Stromal cell of bone marrow (primary cell): ENCODE measurements around the gene ISOC1.
A peak's percentile ranks its signal among the peaks of the same experiment; 100 is the strongest.

Experiments used
- DNase-seq: peaks from one replicate; pipeline ENCODE4 v3.0.0-alpha.2; 2012; ENCODE audit warnings: low read depth

The ISOC1 gene

GRCh38 chr5:129094087-129094923 is at the start of gene ISOC1:
ISOC1 (plus strand) TSS chr5:129094749; CDS start chr5:129094767, 18 bp downstream.
- DNase-seq: peak; percentile 81

GRCh38 chr5:129046151-129046550 is 48.4 kb upstream of the ISOC1 start:
- DNase-seq: no peak

GRCh38 chr5:129048509-129048908 is 46.0 kb upstream of the ISOC1 start:
- DNase-seq: no peak

DNA sequence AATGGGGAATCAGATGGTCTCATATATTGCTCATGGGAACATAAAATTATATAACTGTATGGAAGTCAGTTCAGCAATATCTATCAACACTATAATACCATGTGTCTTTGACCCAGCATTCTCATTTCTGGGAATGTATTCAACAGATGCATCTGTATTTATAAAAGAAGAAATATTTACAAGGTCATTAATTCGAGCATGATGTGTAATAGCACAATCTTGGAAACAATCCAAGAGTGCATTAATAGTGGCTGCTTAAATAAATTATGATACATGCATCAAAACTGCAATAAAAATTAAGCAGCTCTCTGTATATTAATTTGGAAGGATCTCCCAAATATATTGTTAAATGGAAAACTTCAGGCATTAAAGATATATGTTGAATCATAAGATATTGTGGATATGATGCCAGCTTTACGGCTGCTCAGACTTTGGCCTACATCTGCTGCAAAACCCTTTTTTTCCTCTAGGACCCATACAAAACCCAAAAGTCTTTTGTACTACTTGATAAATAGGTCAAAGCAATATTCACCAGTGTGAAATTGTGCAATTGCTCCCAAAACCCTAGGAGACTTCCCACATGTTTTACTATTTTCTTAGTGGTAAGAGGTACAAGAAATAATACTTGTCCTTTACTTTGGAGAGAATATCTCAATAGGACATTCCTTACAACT is 45.3 kb upstream of the ISOC1 start:
- no peak for DNase-seq

GRCh38 chr5:129051283-129051682 is 43.3 kb upstream of the ISOC1 start:
- no peak for DNase-seq

DNA sequence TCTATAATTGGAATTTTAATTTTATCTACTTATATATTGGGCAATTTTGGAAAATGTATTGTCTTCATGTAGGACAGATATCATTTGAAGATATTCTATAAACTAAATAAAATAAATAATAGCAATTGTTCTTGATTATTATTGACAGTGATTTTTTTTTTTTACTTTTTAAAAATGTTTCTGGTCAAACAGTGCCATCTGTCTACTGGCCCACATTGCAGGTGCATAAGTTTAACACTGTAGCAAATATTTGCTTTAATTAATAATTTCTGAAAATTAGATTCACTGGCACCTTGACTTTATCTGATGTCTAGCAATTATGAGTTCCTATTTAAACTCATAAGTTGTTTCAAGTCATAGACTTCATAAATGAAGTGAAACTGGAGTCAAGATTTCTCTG is 41.1 kb upstream of the ISOC1 start:
- DNase-seq: no peak

DNA sequence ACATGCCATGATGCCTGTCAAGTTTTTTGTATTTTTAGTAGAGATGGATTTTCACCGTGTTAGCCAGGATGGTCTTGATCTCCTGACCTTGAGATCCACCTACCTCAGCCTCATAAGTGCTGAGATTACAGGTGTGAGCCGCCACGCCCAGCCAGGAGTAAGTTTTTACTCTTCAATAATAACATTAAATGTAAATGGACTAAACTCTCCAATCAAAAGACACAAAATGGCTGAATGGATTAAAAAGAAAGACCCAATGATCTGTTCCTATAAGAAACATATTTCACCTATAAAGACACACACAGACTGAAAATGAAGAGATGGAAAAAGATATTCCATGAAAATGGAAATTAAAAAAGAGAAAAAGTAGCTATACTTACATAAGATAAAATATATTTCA is 37.2 kb upstream of the ISOC1 start:
- no peak for DNase-seq

- no peak for DNase-seq
Measured at GRCh38 chr5:129061849-129062248, 32.7 kb upstream of the ISOC1 start.

GRCh38 chr5:129063483-129064113 is 31.0 kb upstream of the ISOC1 start:
- DNase-seq: peak; percentile 4

DNA sequence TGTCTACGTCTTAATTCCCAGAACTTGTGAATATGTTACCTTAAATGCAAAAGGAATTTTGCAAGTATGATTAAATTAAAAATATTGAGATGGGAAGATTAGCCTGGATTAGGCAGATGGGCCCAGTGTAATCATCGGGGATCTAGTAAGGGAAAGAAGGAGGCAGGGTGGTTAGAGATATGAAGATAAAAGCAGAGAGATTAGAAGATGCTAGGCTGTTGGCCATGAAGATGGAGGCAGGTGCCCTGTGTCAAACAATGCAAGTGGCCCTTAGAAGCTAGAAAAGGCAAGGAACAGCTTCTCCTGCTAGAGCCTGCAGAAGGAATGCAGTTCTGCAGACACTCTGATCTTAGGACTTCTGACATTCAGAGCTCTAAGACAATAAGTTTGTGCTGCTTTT is 28.8 kb upstream of the ISOC1 start:
- DNase-seq: no peak

GRCh38 chr5:129067745-129068144 is 26.8 kb upstream of the ISOC1 start:
- no peak for DNase-seq

DNA sequence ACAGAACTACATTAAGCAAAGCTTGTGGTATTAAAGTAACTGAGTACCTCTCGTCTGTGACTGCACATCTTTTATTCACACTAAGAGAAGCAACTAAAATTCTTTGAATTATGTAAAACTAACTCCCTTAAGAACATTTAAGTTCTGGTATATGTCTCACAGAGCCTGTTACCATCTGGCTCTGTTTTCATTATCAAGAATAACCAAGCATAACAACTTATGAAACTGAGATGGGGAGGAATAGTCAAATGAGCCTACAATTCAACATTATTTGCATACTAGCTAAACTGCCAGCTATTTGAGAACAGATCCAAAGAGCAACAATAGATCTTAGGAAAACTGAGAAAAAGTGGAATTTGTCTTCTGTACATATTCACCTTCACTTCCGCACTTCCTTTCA is 25.3 kb upstream of the ISOC1 start:
- DNase-seq: no peak

DNA sequence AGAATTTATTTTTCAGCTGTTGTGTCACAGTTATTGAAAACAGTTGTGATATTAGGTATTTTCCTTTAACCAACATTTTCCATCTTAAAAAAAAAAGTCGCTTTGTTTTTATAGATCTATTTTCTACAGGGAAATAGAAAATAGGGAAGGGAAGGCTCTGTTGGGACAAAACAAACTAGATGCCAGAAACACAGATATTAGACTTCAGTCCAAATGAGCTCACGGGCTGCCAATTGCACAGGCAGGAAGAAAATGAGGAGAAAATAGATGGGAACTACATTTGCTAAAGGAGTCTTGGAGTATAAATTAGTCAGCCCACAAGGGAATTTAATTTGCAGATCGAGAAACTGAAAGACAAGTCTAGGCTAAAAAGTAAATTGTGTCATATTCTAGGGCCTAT is 21.4 kb upstream of the ISOC1 start:
- DNase-seq: no peak

DNA sequence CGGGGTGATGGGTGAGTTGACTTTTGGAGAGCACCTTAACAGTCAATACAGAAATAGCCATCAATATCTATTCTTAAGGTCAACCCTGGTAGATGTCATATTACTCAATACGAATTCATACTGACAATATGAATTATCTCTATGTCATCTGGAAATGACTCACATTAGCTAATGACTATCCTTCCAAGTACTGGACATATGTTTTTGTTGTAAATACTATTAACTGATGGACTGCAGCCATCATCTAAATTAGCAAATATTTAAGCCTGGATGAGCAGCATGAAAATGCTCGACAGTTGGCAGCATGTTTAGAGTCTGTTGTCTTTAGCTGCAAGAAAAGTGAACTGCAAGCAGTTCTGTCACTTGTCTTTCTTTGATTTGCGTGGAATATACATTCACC is 19.6 kb upstream of the ISOC1 start:
- no peak for DNase-seq

DNA sequence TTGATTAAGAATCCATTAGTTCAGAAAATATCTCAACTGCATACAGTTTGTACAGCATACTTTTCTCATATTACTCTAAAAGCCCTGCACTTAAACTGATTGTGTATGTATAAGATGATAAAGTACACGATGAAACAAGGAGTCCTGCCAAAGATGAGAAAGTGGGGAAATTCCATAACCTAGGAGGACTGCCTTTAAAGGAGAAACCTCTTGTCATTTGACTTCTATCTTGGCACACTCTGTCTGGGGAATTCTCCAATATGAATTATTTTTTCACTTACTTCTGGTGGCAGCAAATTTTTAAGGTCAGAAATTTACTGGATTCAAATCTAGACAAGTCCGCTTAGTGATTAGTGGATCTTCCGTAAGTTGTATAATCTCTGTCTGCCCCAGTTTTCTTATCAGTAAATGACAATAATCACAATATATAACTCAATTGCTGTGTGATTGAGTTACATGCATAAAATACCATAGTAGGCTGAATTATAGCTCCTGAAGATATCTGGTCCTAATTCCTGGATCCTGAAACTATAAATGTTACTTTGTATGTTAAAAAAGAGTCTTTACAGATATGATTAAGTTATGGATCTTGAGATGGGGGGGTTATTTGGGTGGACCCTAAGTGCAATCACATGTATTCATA is 17.0 kb upstream of the ISOC1 start:
- no peak for DNase-seq

DNA sequence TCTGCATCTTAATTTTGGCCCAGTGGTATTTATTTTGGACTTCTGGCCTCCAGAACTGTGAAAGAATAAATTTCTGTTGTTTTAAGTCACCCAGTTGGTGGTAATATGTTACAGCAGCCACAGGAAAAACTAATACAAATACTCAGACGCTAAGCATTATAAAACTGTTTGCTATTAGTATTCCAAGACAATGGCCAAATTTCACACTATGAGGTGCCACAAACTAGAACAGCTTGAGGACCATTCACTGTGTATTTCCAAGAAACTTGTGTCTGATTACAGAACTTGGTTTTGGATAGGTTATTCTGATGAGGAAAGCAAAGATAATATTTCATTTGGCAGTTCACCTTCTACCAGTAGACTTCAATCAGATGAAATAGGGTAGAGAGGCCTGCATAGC is 16.3 kb upstream of the ISOC1 start:
- no peak for DNase-seq

- DNase-seq: no peak
Measured at GRCh38 chr5:129078660-129079059, 15.9 kb upstream of the ISOC1 start.

- DNase-seq: no peak
Measured at GRCh38 chr5:129079496-129079895, 15.1 kb upstream of the ISOC1 start.

DNA sequence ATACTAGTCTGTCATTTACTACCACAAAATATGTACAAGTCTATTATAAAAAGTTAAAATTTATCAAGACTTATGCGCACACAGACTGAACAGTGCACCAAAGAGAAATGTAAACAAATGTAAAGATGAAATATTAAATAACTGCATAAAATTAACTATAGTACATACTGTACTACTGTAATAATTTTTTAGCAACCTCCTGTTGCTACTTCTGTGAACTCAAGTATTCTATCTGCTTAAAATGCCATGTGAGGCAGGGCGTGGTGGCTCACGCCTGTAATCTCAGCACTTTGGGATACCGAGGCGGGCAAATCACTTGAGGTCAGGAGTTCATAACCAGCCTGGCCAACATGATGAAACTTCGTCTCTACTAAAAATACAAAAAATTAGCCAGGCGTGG is 13.8 kb upstream of the ISOC1 start:
- no peak for DNase-seq

GRCh38 chr5:129082225-129083136 is 12.1 kb upstream of the ISOC1 start:
- no peak for DNase-seq
